OCI-LY7 (cell line): ENCODE data around the gene ZNF880.

Experiments used
- EZH2phosphoT487 ChIP-seq: fragments of 200-600 bp; sonication (generic); IDR thresholded peaks from 2 replicates; pipeline ENCODE4 v1.6.1; 2018; ENCODE audit warnings: low read depth, borderline replicate concordance, mild to moderate bottlenecking, mixed run types, antibody characterized with exemption, low read length, moderate library complexity, mixed read lengths
- TF ChIP-seq, protein P1 (sequence below): fragments of 200-600 bp; sonication (generic); conservative IDR thresholded peaks from 2 replicates; pipeline ENCODE4 v1.5.1; 2014; ENCODE audit warnings: mild to moderate bottlenecking, antibody characterized with exemption, low read length, moderate library complexity, mixed read lengths

DNA sequence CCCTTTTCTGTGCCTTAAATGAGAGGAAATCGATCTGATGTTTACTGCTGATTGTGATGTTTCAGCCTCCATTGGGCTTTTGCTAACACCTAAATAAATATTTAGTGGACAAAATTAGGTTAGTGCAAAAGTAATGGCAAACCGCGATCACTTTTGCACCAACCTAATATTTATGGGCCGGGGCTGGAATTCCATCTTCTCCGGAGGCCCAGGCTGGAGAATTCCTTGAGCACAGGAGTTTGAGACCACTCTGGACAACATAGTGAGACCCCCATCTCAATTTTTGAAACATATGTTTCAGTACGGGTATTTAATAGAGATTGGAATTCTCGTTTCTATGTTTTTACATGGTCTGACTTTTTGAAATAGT, 603 bp downstream of the ZNF880 start:
- TF ChIP-seq, protein P1, sequence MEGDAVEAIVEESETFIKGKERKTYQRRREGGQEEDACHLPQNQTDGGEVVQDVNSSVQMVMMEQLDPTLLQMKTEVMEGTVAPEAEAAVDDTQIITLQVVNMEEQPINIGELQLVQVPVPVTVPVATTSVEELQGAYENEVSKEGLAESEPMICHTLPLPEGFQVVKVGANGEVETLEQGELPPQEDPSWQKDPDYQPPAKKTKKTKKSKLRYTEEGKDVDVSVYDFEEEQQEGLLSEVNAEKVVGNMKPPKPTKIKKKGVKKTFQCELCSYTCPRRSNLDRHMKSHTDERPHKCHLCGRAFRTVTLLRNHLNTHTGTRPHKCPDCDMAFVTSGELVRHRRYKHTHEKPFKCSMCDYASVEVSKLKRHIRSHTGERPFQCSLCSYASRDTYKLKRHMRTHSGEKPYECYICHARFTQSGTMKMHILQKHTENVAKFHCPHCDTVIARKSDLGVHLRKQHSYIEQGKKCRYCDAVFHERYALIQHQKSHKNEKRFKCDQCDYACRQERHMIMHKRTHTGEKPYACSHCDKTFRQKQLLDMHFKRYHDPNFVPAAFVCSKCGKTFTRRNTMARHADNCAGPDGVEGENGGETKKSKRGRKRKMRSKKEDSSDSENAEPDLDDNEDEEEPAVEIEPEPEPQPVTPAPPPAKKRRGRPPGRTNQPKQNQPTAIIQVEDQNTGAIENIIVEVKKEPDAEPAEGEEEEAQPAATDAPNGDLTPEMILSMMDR = no peak
- no peak for TF ChIP-seq EZH2phosphoT487
